Measurements from ENCODE around the gene FRRS1. TPM values are rescaled to one million over a fixed set of nuclear protein-coding genes. Genes with fewer than 3 reads are reported as not detected.

Gene FRRS1
- total RNA-seq, 2 experiments from 2014 or later: 2.8 to 3.0 TPM

Other genes with a start within 250 kb of the FRRS1 start
- gene PALMD, start 120.5 kb downstream of the FRRS1 start, total RNA-seq: not detected
- gene AGL, start 83.7 kb upstream of the FRRS1 start, total RNA-seq: 10 to 100 TPM; 17.7 to 18.7 TPM
- 10 to 100 TPM; 17.9 to 18.5 TPM for gene SLC35A3, start 203.4 kb upstream of the FRRS1 start, total RNA-seq